BLaER1 (cell line): ENCODE results near the gene CDCA8.
A peak's percentile ranks its signal among the peaks of the same experiment; 100 is the strongest.

Source experiments
- H3K27ac ChIP-seq: shearing (Covaris generic); formaldehyde crosslinking; 2 replicates; pipeline ENCODE4 v1.8.1; 2022
- H3K27me3 ChIP-seq: shearing (Covaris generic); formaldehyde crosslinking; 2 replicates; pipeline ENCODE4 v1.8.1; 2022
- H3K36me3 ChIP-seq: shearing (Covaris generic); formaldehyde crosslinking; 2 replicates; pipeline ENCODE4 v1.8.1; 2022
- H3K4me1 ChIP-seq: shearing (Covaris generic); formaldehyde crosslinking; 2 replicates; pipeline ENCODE4 v1.8.1; 2022
- H3K4me2 ChIP-seq: shearing (Covaris generic); formaldehyde crosslinking; 2 replicates; pipeline ENCODE4 v1.8.1; 2022
- H3K4me3 ChIP-seq: shearing (Covaris generic); formaldehyde crosslinking; 2 replicates; pipeline ENCODE4 v1.8.1; 2022
- H3K9ac ChIP-seq: shearing (Covaris generic); formaldehyde crosslinking; 2 replicates; pipeline ENCODE4 v1.8.1; 2022
- H3K9me3 ChIP-seq: shearing (Covaris generic); formaldehyde crosslinking; 2 replicates; pipeline ENCODE4 v1.8.1; 2022
- H4K20me1 ChIP-seq: shearing (Covaris generic); formaldehyde crosslinking; 2 replicates; pipeline ENCODE4 v1.8.1; 2022
- Cebpa-rat ChIP-seq: shearing (Covaris generic); IDR thresholded peaks from 2 replicates; pipeline ENCODE4 v1.8.1; 2022

CDCA8 gene

DNA sequence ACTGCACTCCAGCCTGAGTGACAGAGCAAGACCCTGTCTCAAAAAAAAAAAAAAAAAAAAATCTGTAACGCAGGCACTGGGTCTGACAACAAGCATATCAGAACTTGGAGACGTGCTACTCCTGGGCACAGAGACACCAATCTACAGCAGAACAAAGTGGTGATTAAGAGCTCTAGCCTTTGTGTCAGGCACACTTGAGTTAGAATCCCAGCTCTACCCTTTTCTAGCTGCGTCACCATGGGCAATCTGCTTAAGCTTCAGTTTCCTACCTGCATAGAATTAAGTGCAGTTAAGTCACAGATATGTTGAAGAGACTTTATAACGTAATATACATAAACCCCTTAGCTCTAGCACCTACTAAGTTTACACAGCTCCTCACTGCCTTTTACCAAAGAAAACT, 3.4 kb upstream of the CDCA8 start:
- no peak for TF ChIP-seq Cebpa-rat
- peaks cover 45% of the 10 kb centered on the region for H3K36me3 ChIP-seq
- H3K27ac ChIP-seq = peak overlapping the region; percentile 75
- peak overlapping the region; percentile 96 for H3K4me2 ChIP-seq
- H3K27me3 ChIP-seq = no peaks in the 10 kb centered on the region
- H3K4me1 ChIP-seq = peaks cover 34% of the 10 kb centered on the region
- H4K20me1 ChIP-seq = peaks cover 23% of the 10 kb centered on the region
- H3K9ac ChIP-seq = peak overlapping the region; percentile 78
- H3K9me3 ChIP-seq = no peaks in the 10 kb centered on the region
- peak overlapping the region; percentile 90 for H3K4me3 ChIP-seq

DNA sequence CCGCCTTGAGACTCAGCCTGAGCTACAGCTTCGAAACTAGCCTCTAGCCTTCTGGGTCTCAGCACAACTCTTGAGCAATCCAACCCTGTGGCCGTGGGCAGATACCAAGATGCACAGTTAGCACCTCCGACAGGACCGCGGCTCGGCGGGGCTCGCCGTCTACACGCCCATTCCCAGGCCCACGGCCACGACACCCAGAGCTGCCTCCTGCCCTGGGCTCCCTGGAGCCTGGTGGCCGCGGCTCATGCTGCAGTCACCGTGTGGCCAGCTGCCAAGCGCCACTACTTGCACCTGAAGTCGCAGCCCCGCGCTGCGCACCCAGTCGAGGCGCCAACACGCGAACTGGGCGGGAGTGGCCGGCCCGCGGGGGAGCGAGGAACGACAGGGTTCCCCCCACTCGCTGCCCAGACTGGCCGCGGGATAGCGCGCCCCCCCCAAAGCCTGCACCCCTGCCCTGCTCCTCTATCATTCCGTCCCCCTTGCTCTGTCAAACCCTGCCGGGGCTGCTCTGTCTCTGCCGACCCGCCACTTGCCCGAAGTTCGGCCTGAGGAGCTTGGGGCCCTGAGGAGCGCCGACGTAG, 729 bp upstream of the CDCA8 start:
- H4K20me1 ChIP-seq = peaks cover 11% of the 10 kb centered on the region; the same call in 1 of the 2 replicates
- no peak for TF ChIP-seq Cebpa-rat
- no peaks in the 10 kb centered on the region for H3K9me3 ChIP-seq
- no peaks in the 10 kb centered on the region for H3K27me3 ChIP-seq
- H3K36me3 ChIP-seq = peaks cover 47% of the 10 kb centered on the region
- peak overlapping the region; percentile 99 for H3K4me2 ChIP-seq
- peak overlapping the region; percentile 74 for H3K27ac ChIP-seq
- H3K4me1 ChIP-seq = peaks cover 41% of the 10 kb centered on the region
- H3K4me3 ChIP-seq = peak overlapping the region; percentile 90
- H3K9ac ChIP-seq = peak overlapping the region; percentile 87

GRCh38 chr1:37692834-37693175, 489 bp downstream of the CDCA8 start:
- no peaks in the 10 kb centered on the region for H3K27me3 ChIP-seq
- H3K4me2 ChIP-seq = peak overlapping the region; percentile 86
- peak overlapping the region; percentile 88 for H3K27ac ChIP-seq
- peaks cover 18% of the 10 kb centered on the region for H4K20me1 ChIP-seq
- peaks cover 41% of the 10 kb centered on the region for H3K4me1 ChIP-seq
- TF ChIP-seq Cebpa-rat = no peak
- no peaks in the 10 kb centered on the region for H3K9me3 ChIP-seq
- H3K36me3 ChIP-seq = peaks cover 47% of the 10 kb centered on the region
- peak overlapping the region; percentile 88 for H3K9ac ChIP-seq
- H3K4me3 ChIP-seq = peak overlapping the region; percentile 90

GRCh38 chr1:37697090-37697489, 4.8 kb downstream of the CDCA8 start:
- Histone ChIP-seq H3K9me3 (no peaks in the 10 kb centered on the region), H3K9ac (peak overlapping the region; percentile 40; the same call in 1 of the 2 replicates), H3K27me3 (no peaks in the 10 kb centered on the region), H3K27ac (no peak overlapping the region), H3K4me1 (peaks cover 16% of the 10 kb centered on the region), H3K4me3 (no peak overlapping the region), H3K36me3 (peaks cover 84% of the 10 kb centered on the region), H3K4me2 (no peak overlapping the region), H4K20me1 (peaks cover 18% of the 10 kb centered on the region; the same call in 1 of the 2 replicates)
- no peak for TF ChIP-seq Cebpa-rat

- H3K4me3 ChIP-seq = no peak overlapping the region
- H3K4me1 ChIP-seq = peaks cover 16% of the 10 kb centered on the region
These were observed 5.4 kb downstream of the CDCA8 start for GRCh38 chr1:37697737-37698136.

GRCh38 chr1:37699147-37699546, 6.8 kb downstream of the CDCA8 start:
- H3K4me2 ChIP-seq = no peak overlapping the region
- H3K36me3 ChIP-seq = peaks cover 99% of the 10 kb centered on the region
- no peak for TF ChIP-seq Cebpa-rat
- peaks cover 18% of the 10 kb centered on the region; the same call in 1 of the 2 replicates for H4K20me1 ChIP-seq
- no peaks in the 10 kb centered on the region for H3K27me3 ChIP-seq
- no peaks in the 10 kb centered on the region for H3K9me3 ChIP-seq
- H3K4me1 ChIP-seq = peaks cover 5% of the 10 kb centered on the region
- H3K9ac ChIP-seq = no peak overlapping the region
- H3K27ac ChIP-seq = no peak overlapping the region
- no peak overlapping the region for H3K4me3 ChIP-seq

More at GRCh38 chr1:37697737-37698136, 5.4 kb downstream of the CDCA8 start:
- Histone ChIP-seq H3K4me2 (no peak overlapping the region), H3K36me3 (peaks cover 91% of the 10 kb centered on the region), H3K9me3 (no peaks in the 10 kb centered on the region), H3K9ac (peak overlapping the region; percentile 40; the same call in 1 of the 2 replicates), H3K27me3 (no peaks in the 10 kb centered on the region), H4K20me1 (peaks cover 18% of the 10 kb centered on the region; the same call in 1 of the 2 replicates), H3K27ac (no peak overlapping the region)
- no peak for TF ChIP-seq Cebpa-rat

DNA sequence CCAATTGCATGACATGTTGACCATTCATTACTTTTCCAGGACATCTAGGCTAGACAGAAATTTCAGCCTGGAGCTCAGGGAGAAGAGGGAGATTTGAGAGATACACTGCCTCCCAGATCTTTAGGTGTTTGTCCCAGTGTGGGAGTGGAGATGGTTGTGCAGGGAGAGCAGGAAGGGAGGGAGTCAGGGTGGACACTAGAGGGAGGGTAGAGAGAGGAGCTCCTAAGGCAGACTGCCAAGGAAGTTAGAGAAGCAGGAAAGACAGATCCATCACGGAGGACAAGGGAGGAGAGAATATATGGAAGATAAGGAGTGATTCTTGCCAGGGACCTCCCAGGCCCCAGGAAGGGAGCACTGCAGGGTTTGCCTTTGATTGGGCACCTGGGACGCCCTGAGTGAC, 8.7 kb downstream of the CDCA8 start:
- no peak overlapping the region for H3K4me2 ChIP-seq
- H3K27me3 ChIP-seq = no peaks in the 10 kb centered on the region
- peaks cover 100% of the 10 kb centered on the region for H3K36me3 ChIP-seq
- no peak for TF ChIP-seq Cebpa-rat
- H3K27ac ChIP-seq = no peak overlapping the region
- no peak overlapping the region for H3K4me3 ChIP-seq
- H3K4me1 ChIP-seq = no peaks in the 10 kb centered on the region
- H3K9ac ChIP-seq = no peak overlapping the region
- peaks cover 18% of the 10 kb centered on the region; the same call in 1 of the 2 replicates for H4K20me1 ChIP-seq
- H3K9me3 ChIP-seq = no peaks in the 10 kb centered on the region

- H3K27me3 ChIP-seq = no peaks in the 10 kb centered on the region
- H3K9me3 ChIP-seq = no peaks in the 10 kb centered on the region
- TF ChIP-seq Cebpa-rat = no peak
- H3K27ac ChIP-seq = no peak overlapping the region
- H3K4me3 ChIP-seq = no peak overlapping the region
- H3K4me2 ChIP-seq = no peak overlapping the region
- H3K9ac ChIP-seq = no peak overlapping the region
- no peaks in the 10 kb centered on the region for H3K4me1 ChIP-seq
- peaks cover 100% of the 10 kb centered on the region for H3K36me3 ChIP-seq
- H4K20me1 ChIP-seq = peaks cover 14% of the 10 kb centered on the region; the same call in 1 of the 2 replicates
These were observed 10.7 kb downstream of the CDCA8 start for GRCh38 chr1:37703061-37703460.

- Histone ChIP-seq H3K27ac (no peak overlapping the region), H3K4me2 (no peak overlapping the region), H3K4me1 (no peaks in the 10 kb centered on the region), H4K20me1 (peaks cover 22% of the 10 kb centered on the region; the same call in 1 of the 2 replicates), H3K27me3 (no peaks in the 10 kb centered on the region), H3K4me3 (no peak overlapping the region), H3K36me3 (peaks cover 100% of the 10 kb centered on the region), H3K9ac (no peak overlapping the region), H3K9me3 (no peaks in the 10 kb centered on the region)
- no peak for TF ChIP-seq Cebpa-rat
These were observed 12.7 kb downstream of the CDCA8 start for GRCh38 chr1:37704966-37705365.

GRCh38 chr1:37705399-37705798, 13.1 kb downstream of the CDCA8 start:
- TF ChIP-seq Cebpa-rat = no peak
- no peak overlapping the region for H3K27ac ChIP-seq
- peaks cover 22% of the 10 kb centered on the region; the same call in 1 of the 2 replicates for H4K20me1 ChIP-seq

More at GRCh38 chr1:37705399-37705798, 13.1 kb downstream of the CDCA8 start:
- Histone ChIP-seq H3K36me3 (peaks cover 100% of the 10 kb centered on the region), H3K4me1 (no peaks in the 10 kb centered on the region), H3K9ac (no peak overlapping the region), H3K4me2 (no peak overlapping the region), H3K4me3 (no peak overlapping the region), H3K9me3 (no peaks in the 10 kb centered on the region), H3K27me3 (no peaks in the 10 kb centered on the region)
